Fibroblast of mammary gland (primary cell): Measurements from ENCODE around the gene PROP1.
A peak's percentile ranks its signal among the peaks of the same experiment; 100 is the strongest.
"Not testable (repeated sequence)": the region's sequence is repeated elsewhere in the genome, so short reads cannot be mapped to it uniquely, and the experiment has no call there.

ENCODE experiments used
- DNase-seq: peaks from one replicate; pipeline ENCODE4 v3.0.0-alpha.2; 2010; ENCODE audit warnings: low read depth
- H3K4me3 ChIP-seq: 2 replicates; pipeline ENCODE4 v1.5.1; 2011; ENCODE audit warnings: low read depth, mild to moderate bottlenecking, low read length, moderate library complexity; ENCODE audit not compliant: control insufficient read depth
- TF ChIP-seq, protein P1 (sequence below): conservative IDR thresholded peaks from 2 replicates; pipeline ENCODE4 v1.5.1; 2011; ENCODE audit warnings: low read depth, low read length, inconsistent platforms; ENCODE audit not compliant: control insufficient read depth, insufficient read depth

PROP1 gene

DNA sequence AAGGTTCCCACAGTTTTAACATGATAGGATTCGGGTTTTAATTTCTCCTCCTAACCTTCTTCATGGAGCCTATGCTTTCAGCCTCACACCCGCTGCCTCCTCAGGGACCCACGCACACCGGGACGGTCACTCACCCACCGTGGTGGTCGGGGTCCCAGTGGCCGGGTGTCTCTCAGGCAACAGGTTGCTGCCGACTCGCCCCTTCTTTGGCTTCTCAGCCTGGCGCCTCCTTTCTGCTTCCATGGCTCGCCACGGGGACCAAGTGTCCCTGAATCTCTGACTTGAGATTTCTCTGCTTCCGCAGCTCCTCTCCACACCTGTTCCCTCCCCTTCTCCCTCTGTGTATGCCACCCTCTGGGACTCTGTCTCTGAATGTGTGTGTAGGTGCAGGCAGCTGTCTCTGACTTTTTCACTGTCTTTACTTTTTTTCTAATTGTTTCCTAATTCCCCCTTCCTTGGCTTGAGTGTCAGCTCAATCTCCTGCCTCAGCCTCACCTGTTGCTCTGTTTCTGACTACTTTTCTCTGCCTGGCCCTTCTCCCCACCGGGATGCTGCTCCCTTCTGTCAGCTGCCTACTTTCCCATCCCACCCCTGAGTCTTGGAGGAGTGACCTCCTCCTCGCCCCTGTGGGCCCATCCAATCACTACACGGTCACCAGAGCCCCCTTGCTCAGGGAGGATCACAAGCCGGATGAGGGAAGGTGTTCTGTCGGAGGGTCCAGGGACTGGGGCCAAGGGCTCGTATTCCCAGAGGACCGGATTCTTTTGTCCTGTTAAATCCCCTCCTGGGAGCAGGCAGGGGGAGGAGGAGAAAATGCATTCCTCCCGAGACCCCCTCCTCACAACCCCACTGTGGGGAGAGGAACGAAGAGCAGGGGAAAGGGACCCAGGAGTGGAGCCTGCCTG, at the start of gene PROP1:
Gene PROP1 (minus strand): TSS at position 552 of the 905 bp plus-strand sequence. CDS start 309 bp downstream, at position 243.
- no peak within 1 kb of the TSS for H3K4me3 ChIP-seq
- DNase-seq: no peak
- TF ChIP-seq, protein P1, sequence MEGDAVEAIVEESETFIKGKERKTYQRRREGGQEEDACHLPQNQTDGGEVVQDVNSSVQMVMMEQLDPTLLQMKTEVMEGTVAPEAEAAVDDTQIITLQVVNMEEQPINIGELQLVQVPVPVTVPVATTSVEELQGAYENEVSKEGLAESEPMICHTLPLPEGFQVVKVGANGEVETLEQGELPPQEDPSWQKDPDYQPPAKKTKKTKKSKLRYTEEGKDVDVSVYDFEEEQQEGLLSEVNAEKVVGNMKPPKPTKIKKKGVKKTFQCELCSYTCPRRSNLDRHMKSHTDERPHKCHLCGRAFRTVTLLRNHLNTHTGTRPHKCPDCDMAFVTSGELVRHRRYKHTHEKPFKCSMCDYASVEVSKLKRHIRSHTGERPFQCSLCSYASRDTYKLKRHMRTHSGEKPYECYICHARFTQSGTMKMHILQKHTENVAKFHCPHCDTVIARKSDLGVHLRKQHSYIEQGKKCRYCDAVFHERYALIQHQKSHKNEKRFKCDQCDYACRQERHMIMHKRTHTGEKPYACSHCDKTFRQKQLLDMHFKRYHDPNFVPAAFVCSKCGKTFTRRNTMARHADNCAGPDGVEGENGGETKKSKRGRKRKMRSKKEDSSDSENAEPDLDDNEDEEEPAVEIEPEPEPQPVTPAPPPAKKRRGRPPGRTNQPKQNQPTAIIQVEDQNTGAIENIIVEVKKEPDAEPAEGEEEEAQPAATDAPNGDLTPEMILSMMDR: no peak

DNA sequence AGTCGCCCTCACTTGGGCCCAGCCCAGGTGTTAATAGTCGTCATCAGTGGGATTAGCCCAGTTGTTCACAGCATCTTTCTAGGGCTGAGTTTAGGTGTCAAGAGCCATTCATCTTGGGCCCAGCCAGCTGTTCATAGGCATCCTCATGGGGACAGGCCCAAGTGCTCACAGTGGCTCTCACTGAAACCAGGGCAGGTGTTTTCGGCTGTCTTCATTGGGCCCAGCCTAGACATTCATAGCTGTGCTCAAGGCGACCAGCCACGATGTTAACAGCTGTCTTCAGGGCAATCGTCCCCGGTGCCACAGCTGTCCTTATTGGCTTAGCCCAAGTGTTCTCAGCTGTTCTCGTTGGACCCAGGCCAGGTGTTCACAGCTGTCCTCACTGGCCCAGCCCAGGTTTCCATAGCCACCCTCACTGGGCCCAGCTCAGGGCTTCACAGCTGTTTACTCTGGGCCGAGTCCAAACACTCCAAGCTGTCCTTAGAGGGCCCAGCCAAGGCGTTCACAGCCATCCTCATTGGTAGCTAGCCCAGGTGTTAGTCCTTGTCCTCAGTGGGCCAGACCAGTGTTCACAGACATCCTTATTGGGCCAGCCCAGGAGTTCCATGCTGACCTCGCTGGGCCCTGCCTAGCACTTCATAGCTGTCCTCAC, 23.5 kb upstream of the PROP1 start:
- H3K4me3 ChIP-seq, DNase-seq: not testable (repeated sequence)

DNA sequence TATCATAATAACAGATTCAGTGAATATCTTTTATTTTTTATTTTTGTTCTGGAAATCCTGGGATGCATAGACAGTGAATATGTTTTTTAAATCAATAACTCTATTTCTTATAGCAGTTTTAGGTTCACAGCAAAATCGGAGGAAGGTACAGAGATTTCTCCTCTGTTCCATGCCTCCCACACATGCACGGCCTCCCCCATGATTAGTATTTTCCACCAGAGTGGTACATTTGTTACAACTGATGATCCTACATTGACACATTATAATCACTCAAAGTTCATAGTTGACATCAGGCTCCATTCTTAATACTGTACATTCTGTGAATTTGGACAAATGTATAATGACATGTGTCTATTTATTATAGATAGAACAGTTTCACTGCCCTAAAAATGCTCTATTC, 16.7 kb upstream of the PROP1 start:
- not testable (repeated sequence) for H3K4me3 ChIP-seq, DNase-seq

DNA sequence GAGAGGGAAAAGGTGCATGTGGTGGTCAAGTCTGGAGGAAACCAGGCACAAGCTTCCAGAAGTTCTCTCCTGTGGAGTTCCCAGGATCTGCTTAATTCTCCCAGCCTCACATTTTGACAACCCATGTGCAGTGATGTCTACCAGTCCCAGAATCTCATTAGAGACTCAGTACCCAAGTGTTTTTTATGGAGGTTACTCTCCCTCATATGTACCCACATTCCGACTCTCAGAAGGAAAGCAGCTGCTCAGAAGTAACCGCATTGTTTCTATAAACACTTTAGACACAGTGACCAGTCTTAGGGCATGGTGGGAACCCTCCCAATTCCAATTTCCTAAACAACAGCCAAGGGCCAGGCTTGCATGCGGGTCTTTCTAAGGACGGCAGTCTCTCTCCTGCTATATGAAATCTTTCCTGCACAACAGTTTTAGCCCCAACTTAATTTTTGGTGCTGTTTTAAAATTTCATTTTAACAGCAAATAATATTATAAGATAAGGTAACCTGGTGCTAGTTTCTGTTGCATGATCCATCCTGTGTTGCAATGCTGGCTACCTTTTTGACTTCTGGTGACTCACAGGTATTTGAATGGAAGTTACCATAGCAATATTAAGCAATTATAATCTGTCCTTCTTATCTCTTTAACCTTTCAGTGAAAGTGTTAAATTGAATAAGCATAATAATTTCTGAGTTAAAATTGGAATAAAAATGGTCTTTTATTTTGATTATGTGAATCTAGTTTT, 15.9 kb upstream of the PROP1 start:
- DNase-seq: not testable (repeated sequence)

DNA sequence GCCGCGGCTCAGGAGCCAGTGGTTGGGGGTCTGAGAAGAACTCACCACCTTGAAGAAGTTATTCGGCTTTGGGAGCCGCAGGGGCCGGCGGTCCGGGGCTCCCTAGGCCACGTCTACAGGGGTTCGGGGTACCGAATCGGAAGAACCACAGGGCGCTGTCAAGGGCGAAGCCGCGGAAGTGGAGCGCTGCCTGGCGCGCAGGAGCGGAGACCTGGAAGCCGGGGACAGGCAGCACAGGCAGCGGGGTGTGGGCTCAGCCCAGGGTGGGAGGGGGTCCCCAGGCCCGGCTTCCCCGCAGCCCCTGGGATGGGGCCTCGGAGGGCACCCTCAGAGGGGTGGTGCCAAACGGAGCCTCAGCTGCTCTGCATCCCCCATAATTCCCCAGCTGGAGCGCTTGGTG, 11.2 kb upstream of the PROP1 start:
- DNase-seq, H3K4me3 ChIP-seq: not testable (repeated sequence)

More for the DNA sequence above, 15.9 kb upstream of the PROP1 start:
- H3K4me3 ChIP-seq: not testable (repeated sequence)

DNA sequence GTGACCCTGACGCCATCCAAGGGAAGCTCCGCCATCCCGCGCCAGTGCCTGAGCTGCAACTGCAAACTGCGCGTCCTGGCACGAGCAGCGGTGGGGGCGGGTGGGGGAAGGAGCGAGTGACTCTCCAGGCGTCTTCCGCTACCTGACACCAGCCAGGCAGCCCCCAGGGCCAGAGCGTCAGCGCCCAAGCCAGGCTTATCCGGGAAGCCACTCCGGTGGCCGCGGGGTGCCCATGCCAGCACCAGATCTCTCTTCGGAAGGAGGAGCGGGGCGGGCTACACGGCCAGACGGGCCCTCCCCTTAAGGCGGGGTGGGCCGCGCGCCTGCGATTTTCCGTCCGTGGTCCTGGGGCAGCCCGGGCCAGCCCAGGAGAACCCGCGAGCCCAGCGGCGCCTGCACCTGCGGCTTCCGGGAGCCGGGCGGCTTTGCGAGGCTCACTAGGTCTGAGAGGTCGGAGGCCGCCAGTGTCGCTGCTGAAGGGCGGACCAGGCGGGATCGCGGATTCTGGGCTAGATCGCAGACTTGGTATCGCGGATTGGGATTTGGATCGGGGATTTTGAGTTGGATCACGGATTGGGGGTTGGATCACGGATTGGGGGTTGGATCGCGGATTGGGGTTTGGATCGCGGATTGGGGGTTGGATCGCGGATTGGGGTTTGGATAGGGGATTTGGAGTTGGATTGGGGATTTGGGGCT, 10.6 kb upstream of the PROP1 start:
- DNase-seq, H3K4me3 ChIP-seq: not testable (repeated sequence)

DNA sequence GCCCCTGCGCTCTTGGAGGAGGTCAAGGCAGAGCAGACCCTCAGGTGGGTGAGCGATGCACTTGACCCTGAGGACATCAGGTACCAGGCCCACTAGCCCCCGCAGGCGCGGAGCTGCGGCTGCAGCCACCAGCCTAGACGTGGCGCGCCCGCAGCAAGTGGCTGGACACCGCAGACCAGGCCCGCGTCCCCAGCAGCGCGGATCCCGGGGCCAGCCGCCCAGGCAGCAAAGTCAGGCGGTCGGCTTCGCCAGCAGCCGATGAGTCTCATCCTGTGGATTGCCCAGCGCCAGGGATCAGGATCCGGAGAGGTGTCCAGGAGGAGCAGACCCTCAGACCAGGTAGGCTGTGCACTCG, 10.1 kb upstream of the PROP1 start:
- not testable (repeated sequence) for DNase-seq, H3K4me3 ChIP-seq

DNA sequence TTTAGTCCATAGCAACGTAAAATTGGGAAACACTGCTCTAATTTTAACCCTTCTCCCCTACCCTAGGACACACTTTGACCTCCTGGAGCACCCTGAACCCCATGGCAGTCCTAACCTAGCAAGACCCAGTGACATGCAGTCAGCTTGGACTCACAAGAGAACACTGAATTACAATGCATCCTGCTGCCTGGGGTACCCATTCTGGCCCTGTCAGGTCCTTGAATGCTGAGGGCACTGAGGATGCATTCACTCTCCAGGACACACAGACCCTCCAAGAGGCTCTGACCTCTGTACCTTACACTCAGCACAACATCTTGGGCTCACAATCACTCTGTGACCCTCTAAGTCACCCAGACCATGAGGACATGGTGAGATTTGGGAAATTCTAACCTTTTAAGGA, 1.8 kb upstream of the PROP1 start:
- TF ChIP-seq, protein P1: no peak
- no peak overlapping the region for H3K4me3 ChIP-seq
- DNase-seq: no peak

DNA sequence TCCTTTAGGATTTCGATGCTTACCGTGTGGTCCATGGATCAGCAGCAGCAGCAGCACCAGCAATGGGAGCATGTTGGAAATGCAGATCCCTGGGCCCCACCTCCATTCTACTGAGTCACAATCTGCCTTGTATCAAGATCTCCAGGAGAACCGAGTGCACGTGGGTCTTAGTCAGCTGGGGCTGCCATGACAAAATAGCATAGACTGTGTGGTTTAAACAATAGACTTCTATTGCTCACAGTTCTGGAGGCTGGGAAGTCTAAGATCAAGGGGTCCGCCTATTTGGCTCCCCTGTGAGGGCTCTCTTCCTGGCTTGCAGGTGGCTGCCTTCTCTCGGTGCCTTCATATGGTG, 1.3 kb upstream of the PROP1 start:
- TF ChIP-seq, protein P1: no peak

More for the DNA sequence above, 1.3 kb upstream of the PROP1 start:
- DNase-seq: peak; percentile 16
- no peak overlapping the region for H3K4me3 ChIP-seq
